DOHH2 (cell line): ENCODE results near the gene TBC1D22A.

ENCODE experiments used
- H3F3A ChIP-seq: fragments of 200-600 bp; sonication (generic), shearing (Covaris generic); 2 replicates; pipeline ENCODE4 v1.6.0; 2016; ENCODE audit warnings: antibody characterized with exemption, mild to moderate bottlenecking; ENCODE audit not compliant: control insufficient read depth, insufficient read depth
- H3K27ac ChIP-seq: fragments of 200-600 bp; sonication (generic); 2 replicates; pipeline ENCODE4 v1.5.1; 2014; ENCODE audit warnings: low read depth, mild to moderate bottlenecking, low read length, moderate library complexity
- H3K27me3 ChIP-seq: fragments of 200-600 bp; sonication (generic); 2 replicates; pipeline ENCODE4 v1.6.1; 2014; ENCODE audit warnings: mild to moderate bottlenecking, low read length, mixed read lengths; ENCODE audit not compliant: control insufficient read depth
- H3K36me3 ChIP-seq: fragments of 200-600 bp; sonication (generic); 2 replicates; pipeline ENCODE4 v1.6.1; 2014; ENCODE audit warnings: mild to moderate bottlenecking, low read length, moderate library complexity, mixed read lengths; ENCODE audit not compliant: control insufficient read depth
- H3K4me1 ChIP-seq: fragments of 200-600 bp; sonication (generic); 2 replicates; pipeline ENCODE4 v1.6.1; 2014; ENCODE audit warnings: mild to moderate bottlenecking, low read length, mixed read lengths; ENCODE audit not compliant: control insufficient read depth
- H3K4me2 ChIP-seq: fragments of 200-600 bp; sonication (generic); 2 replicates; pipeline ENCODE4 v1.6.0; 2014; ENCODE audit warnings: mild to moderate bottlenecking, low read length, moderate library complexity
- H3K4me3 ChIP-seq: fragments of 200-600 bp; sonication (generic); 2 replicates; pipeline ENCODE4 v1.5.1; 2014; ENCODE audit warnings: mild to moderate bottlenecking, low read length, mixed read lengths
- H3K79me2 ChIP-seq: fragments of 200-600 bp; sonication (generic); 2 replicates; pipeline ENCODE4 v1.6.1; 2014; ENCODE audit warnings: mild to moderate bottlenecking, low read length, mixed read lengths; ENCODE audit not compliant: control insufficient read depth
- H3K9me2 ChIP-seq: fragments of 200-600 bp; sonication (generic); replicated peaks from 2 replicates; pipeline ENCODE4 v1.6.1; 2014; ENCODE audit warnings: mild to moderate bottlenecking, low read length, mixed read lengths; ENCODE audit not compliant: control insufficient read depth
- H3K9me3 ChIP-seq: fragments of 200-600 bp; sonication (generic); 2 replicates; pipeline ENCODE4 v1.6.1; 2014; ENCODE audit warnings: antibody characterized with exemption, low read length, mixed read lengths; ENCODE audit not compliant: control insufficient read depth, insufficient read depth
- H4K20me1 ChIP-seq: fragments of 200-600 bp; sonication (generic); 2 replicates; pipeline ENCODE4 v1.6.0; 2014; ENCODE audit warnings: low read depth, mild to moderate bottlenecking, antibody characterized with exemption, low read length, moderate library complexity; ENCODE audit not compliant: control insufficient read depth, insufficient read depth
- CTCF ChIP-seq: fragments of 200-600 bp; sonication (generic); IDR thresholded peaks from one replicate; pipeline ENCODE4 v1.5.1; 2014; ENCODE audit warnings: antibody characterized with exemption, mild to moderate bottlenecking, low read depth, low read length; ENCODE audit not compliant: poor library complexity, severe bottlenecking
- EZH2phosphoT487 ChIP-seq: fragments of 200-600 bp; sonication (generic); IDR thresholded peaks from 2 replicates; pipeline ENCODE4 v1.6.1; 2017; ENCODE audit warnings: borderline replicate concordance, mild to moderate bottlenecking, antibody characterized with exemption, low read length, moderate library complexity, mixed read lengths

Gene TBC1D22A

GRCh38 chr22:46792061-46792796, 29.8 kb downstream of the TBC1D22A start:
- Histone ChIP-seq H3K4me1 (peaks cover 39% of the 10 kb centered on the region), H4K20me1 (peaks cover 22% of the 10 kb centered on the region; the same call in 1 of the 2 replicates), H3K27me3 (no peaks in the 10 kb centered on the region), H3K4me2 (no peak overlapping the region), H3F3A (no peaks in the 10 kb centered on the region; the same call in 1 of the 2 replicates), H3K4me3 (no peak overlapping the region), H3K9me2 (no peaks in the 10 kb centered on the region), H3K36me3 (peaks cover 76% of the 10 kb centered on the region), H3K27ac (no peak overlapping the region), H3K79me2 (peaks cover 88% of the 10 kb centered on the region), H3K9me3 (no peaks in the 10 kb centered on the region)
- TF ChIP-seq CTCF = no peak
- no peak for TF ChIP-seq EZH2phosphoT487

GRCh38 chr22:46792841-46793261, 30.4 kb downstream of the TBC1D22A start:
- Histone ChIP-seq H3K4me1 (peaks cover 43% of the 10 kb centered on the region), H4K20me1 (peaks cover 19% of the 10 kb centered on the region; the same call in 1 of the 2 replicates)
- no peak for TF ChIP-seq CTCF
- no peak for TF ChIP-seq EZH2phosphoT487

GRCh38 chr22:46793497-46793896, 31.0 kb downstream of the TBC1D22A start:
- Histone ChIP-seq H3K79me2 (peaks cover 86% of the 10 kb centered on the region), H3K4me1 (peaks cover 43% of the 10 kb centered on the region), H3K9me3 (no peaks in the 10 kb centered on the region), H3K27me3 (no peaks in the 10 kb centered on the region), H3K36me3 (peaks cover 82% of the 10 kb centered on the region), H3K27ac (no peak overlapping the region), H3K4me2 (no peak overlapping the region), H3K9me2 (no peaks in the 10 kb centered on the region), H3K4me3 (no peak overlapping the region), H3F3A (no peaks in the 10 kb centered on the region; the same call in 1 of the 2 replicates), H4K20me1 (peaks cover 15% of the 10 kb centered on the region; the same call in 1 of the 2 replicates)
- TF ChIP-seq CTCF (no peak), EZH2phosphoT487 (no peak)

More at GRCh38 chr22:46792841-46793261, 30.4 kb downstream of the TBC1D22A start:
- no peaks in the 10 kb centered on the region for H3K9me3 ChIP-seq
- peaks cover 87% of the 10 kb centered on the region for H3K79me2 ChIP-seq
- no peaks in the 10 kb centered on the region for H3K9me2 ChIP-seq
- no peaks in the 10 kb centered on the region for H3K27me3 ChIP-seq
- no peak overlapping the region for H3K4me3 ChIP-seq
- peaks cover 79% of the 10 kb centered on the region for H3K36me3 ChIP-seq
- no peak overlapping the region for H3K27ac ChIP-seq
- H3F3A ChIP-seq = no peaks in the 10 kb centered on the region; the same call in 1 of the 2 replicates
- no peak overlapping the region for H3K4me2 ChIP-seq
